ENCODE measurements around the gene RBM4. TPM values are rescaled to one million over a fixed set of nuclear protein-coding genes. Genes with fewer than 3 reads are reported as not detected.

Gene RBM4
- total RNA-seq, 1 experiment from 2014 or later, result 272 TPM

GRCh38 chr11:66694056-66694410 is 55.5 kb downstream of the RBM4 start:
- Histone ChIP-seq H3K4ac (ENCODE audit: low read depth, low read length) (no peak overlapping the region), H3K9me3 (ENCODE audit: control insufficient read depth, low read depth, low read length) (no peaks in the 10 kb centered on the region), H3K27me3 (ENCODE audit: insufficient read depth, low read length) (no peaks in the 10 kb centered on the region), H4K91ac (ENCODE audit: insufficient read length, low read depth, low read length) (no peak overlapping the region), H3K79me2 (ENCODE audit: insufficient read depth, low read length) (no peaks in the 10 kb centered on the region), H3K14ac (ENCODE audit: insufficient read depth, low read length) (no peak overlapping the region), H3K4me1 (ENCODE audit: insufficient read depth, low read length) (no peaks in the 10 kb centered on the region), H3K18ac (ENCODE audit: insufficient read length, low read depth, low read length) (no peak overlapping the region), H3K56ac (ENCODE audit: insufficient read length, low read depth, low read length) (no peak overlapping the region), H3K27ac (ENCODE audit: insufficient read length, low read depth, low read length) (no peak overlapping the region), H2BK5ac (ENCODE audit: insufficient read length, low read length) (no peak overlapping the region), H3T11ph (ENCODE audit: low read length) (no peak overlapping the region), H4K5ac (ENCODE audit: insufficient read length, low read depth, low read length) (no peak overlapping the region), H3K4me2 (ENCODE audit: insufficient read depth, insufficient read length, low read length) (no peak overlapping the region), H2AFZ (ENCODE audit: low read length) (no peak overlapping the region), H4K20me1 (ENCODE audit: control insufficient read depth, insufficient read depth, insufficient read length) (no peaks in the 10 kb centered on the region), H2BK120ac (ENCODE audit: low read depth, low read length, poor library complexity, severe bottlenecking) (no peak overlapping the region), H3K23ac (ENCODE audit: insufficient read length, low read depth, low read length) (no peak overlapping the region), H2AK5ac (ENCODE audit: insufficient read length, low read length) (no peak overlapping the region), H2BK20ac (ENCODE audit: low read depth, low read length, poor library complexity, severe bottlenecking) (no peak overlapping the region), H3K23me2 (ENCODE audit: insufficient read length, low read depth, low read length, poor library complexity, severe bottlenecking) (no peaks in the 10 kb centered on the region), H3K79me1 (ENCODE audit: insufficient read depth, low read depth, low read length, poor library complexity, severe bottlenecking) (no peaks in the 10 kb centered on the region), H2BK15ac (ENCODE audit: low read depth, low read length) (no peak overlapping the region), H2BK12ac (ENCODE audit: insufficient read length, low read depth, low read length) (no peak overlapping the region), H4K8ac (replicated peaks; ENCODE audit: insufficient read length, low read depth, low read length) (no peak overlapping the region), H3K9ac (ENCODE audit: extremely low read depth, insufficient read length, low read length) (no peak overlapping the region)
- Mint-ChIP-seq H3K36me3 (ENCODE audit: insufficient read depth in 1 of 3, low read depth in 3 of 3) (peaks cover 16 to 92% (median 91%) of the 10 kb centered on the region in 3 experiments), H3K27ac (peak overlapping the region in 1 of 3 experiments; percentile 68; a peak in 1 of 7 replicates), H3K4me1 (peaks cover 5 to 8% of the 10 kb centered on the region in 2 experiments; a peak in 1 of 4 replicates), H3K9me3 (no peaks in the 10 kb centered on the region; a peak in 1 of 5 replicates), H3K27me3 (ENCODE audit: low read depth) (no peaks in the 10 kb centered on the region), H3K4me3 (no peak overlapping the region)
- no peak for TF ChIP-seq CTCF (conservative IDR thresholded peaks at IDR 0.05)
- WGBS (ENCODE audit: extremely low coverage, insufficient read length, low lambda C conversion rate), result no CpG with 5 or more reads among the region's 13 CpGs
- no peak for DNase-seq
